ENCODE measurements around the gene CACNA2D1.

GRCh38 chr7:81957517-81957916, 486.1 kb downstream of the CACNA2D1 start:
- TF ChIP-seq, protein P1, sequence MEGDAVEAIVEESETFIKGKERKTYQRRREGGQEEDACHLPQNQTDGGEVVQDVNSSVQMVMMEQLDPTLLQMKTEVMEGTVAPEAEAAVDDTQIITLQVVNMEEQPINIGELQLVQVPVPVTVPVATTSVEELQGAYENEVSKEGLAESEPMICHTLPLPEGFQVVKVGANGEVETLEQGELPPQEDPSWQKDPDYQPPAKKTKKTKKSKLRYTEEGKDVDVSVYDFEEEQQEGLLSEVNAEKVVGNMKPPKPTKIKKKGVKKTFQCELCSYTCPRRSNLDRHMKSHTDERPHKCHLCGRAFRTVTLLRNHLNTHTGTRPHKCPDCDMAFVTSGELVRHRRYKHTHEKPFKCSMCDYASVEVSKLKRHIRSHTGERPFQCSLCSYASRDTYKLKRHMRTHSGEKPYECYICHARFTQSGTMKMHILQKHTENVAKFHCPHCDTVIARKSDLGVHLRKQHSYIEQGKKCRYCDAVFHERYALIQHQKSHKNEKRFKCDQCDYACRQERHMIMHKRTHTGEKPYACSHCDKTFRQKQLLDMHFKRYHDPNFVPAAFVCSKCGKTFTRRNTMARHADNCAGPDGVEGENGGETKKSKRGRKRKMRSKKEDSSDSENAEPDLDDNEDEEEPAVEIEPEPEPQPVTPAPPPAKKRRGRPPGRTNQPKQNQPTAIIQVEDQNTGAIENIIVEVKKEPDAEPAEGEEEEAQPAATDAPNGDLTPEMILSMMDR (IDR thresholded peaks at IDR 0.05 in 2 of 3, conservative IDR thresholded peaks at IDR 0.05 in 1 of 3; ENCODE audit: borderline replicate concordance in 1 of 3, insufficient read depth in 1 of 3, low read depth in 2 of 3, low read length in 2 of 3), result no peak
- TF ChIP-seq EZH2 (IDR thresholded peaks at IDR 0.05) (no peak), SIN3A (IDR thresholded peaks at IDR 0.05; ENCODE audit: low read depth) (no peak), CEBPB (IDR thresholded peaks at IDR 0.05; ENCODE audit: low read depth) (no peak), POLR2AphosphoS5 (IDR thresholded peaks at IDR 0.05; ENCODE audit: low read depth, low read length) (no peak), SP1 (IDR thresholded peaks at IDR 0.05; ENCODE audit: low read depth) (no peak), POLR2A (IDR thresholded peaks at IDR 0.05; ENCODE audit: borderline replicate concordance, extremely low read depth, insufficient read depth, insufficient read length) (no peak)

Data from HCT116 (cell line).